Endothelial cell (in vitro differentiated cells): Measurements from ENCODE around the gene HIVEP3. TPM values are rescaled to one million over a fixed set of nuclear protein-coding genes. Genes with fewer than 3 reads are reported as not detected.

Source experiments
- DNase-seq: peaks from one replicate; pipeline ENCODE4 v3.0.0; 2021; ENCODE audit warnings: low spot score
- H3K27ac Mint-ChIP-seq: one replicate; pipeline ENCODE4 v1.8.0; 2021; ENCODE audit warnings: mixed read lengths, inconsistent platforms; ENCODE audit not compliant: unreplicated experiment
- H3K27me3 Mint-ChIP-seq: one replicate; pipeline ENCODE4 v1.8.0; 2021; ENCODE audit warnings: mild to moderate bottlenecking, moderate library complexity, mixed read lengths, inconsistent platforms; ENCODE audit not compliant: unreplicated experiment
- H3K36me3 Mint-ChIP-seq: one replicate; pipeline ENCODE4 v1.8.0; 2021; ENCODE audit warnings: mild to moderate bottlenecking, low read depth, mixed read lengths, inconsistent platforms; ENCODE audit not compliant: unreplicated experiment
- H3K4me1 Mint-ChIP-seq: one replicate; pipeline ENCODE4 v1.8.0; 2021; ENCODE audit warnings: mild to moderate bottlenecking, mixed read lengths, inconsistent platforms; ENCODE audit not compliant: unreplicated experiment
- H3K4me3 Mint-ChIP-seq: one replicate; pipeline ENCODE4 v1.8.0; 2021; ENCODE audit warnings: mild to moderate bottlenecking, mixed read lengths, inconsistent platforms; ENCODE audit not compliant: unreplicated experiment
- H3K9me3 Mint-ChIP-seq: one replicate; pipeline ENCODE4 v1.8.0; 2021; ENCODE audit warnings: mixed read lengths, inconsistent platforms; ENCODE audit not compliant: unreplicated experiment
- CTCF ChIP-seq: fragments of 200-600 bp; sonication (generic); IDR thresholded peaks from one replicate; pipeline ENCODE4 v1.5.0; 2021; ENCODE audit warnings: antibody characterized with exemption; ENCODE audit not compliant: unreplicated experiment
- total RNA-seq: library from RNA; stranded (reverse); fragmentation: NEBNext Ultra II Directional; extraction: Animal tissue kit (Norgen Biotek cat#: 25700); gene quantifications from one replicate; pipeline ENCODE4 v1.2.1, GENCODE V29; 2021; ENCODE audit not compliant: unreplicated experiment

The HIVEP3 gene
- total RNA-seq, 1 donor from 2014 or later = 8.9 TPM

DNA sequence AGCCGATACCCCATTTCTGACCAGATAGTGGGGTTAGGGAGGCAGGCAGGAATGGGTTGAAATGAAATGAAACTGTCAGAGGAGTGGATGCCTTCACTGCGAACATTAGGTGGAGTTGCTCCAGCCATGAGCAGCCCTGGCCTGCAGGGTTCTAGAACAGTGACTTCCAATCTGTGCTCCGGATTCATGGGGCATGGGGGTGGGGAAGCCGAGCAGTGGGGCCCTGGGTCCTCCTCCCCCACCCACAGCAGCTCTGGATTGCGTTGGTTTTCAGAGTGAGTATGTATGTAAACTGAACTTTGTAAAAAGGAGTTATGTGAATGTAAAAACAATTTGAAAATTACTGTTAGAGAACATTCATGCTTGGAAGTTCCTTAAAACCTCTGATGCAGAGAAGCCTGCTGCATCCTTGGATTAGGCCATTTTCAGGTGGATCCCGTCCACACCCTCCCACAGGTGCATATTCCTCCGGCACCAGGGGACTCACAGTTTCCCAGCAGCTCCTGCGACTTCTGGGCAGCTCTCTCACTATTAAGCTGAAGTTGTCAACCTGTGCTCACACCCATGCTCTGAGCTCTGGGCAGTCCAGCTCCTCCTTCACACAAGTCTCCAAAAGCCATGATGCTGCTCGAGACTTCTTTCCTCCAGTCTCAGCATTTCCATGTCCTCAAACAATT is 379.8 kb downstream of the HIVEP3 start:
- TF ChIP-seq CTCF = no peak
- Mint-ChIP-seq H3K36me3 (peaks cover 2% of the 10 kb centered on the region), H3K27me3 (peaks cover 4% of the 10 kb centered on the region), H3K27ac (no peak overlapping the region), H3K4me3 (no peak overlapping the region), H3K4me1 (no peaks in the 10 kb centered on the region), H3K9me3 (no peaks in the 10 kb centered on the region)
- no peak for DNase-seq

GRCh38 chr1:41537788-41538351 is 380.9 kb downstream of the HIVEP3 start:
- H3K36me3 Mint-ChIP-seq = peaks cover 7% of the 10 kb centered on the region
- no peaks in the 10 kb centered on the region for H3K4me1 Mint-ChIP-seq
- H3K27ac Mint-ChIP-seq = no peak overlapping the region
- DNase-seq = no peak
- H3K9me3 Mint-ChIP-seq = no peaks in the 10 kb centered on the region
- H3K27me3 Mint-ChIP-seq = peaks cover 8% of the 10 kb centered on the region
- TF ChIP-seq CTCF = no peak
- no peak overlapping the region for H3K4me3 Mint-ChIP-seq

GRCh38 chr1:41537251-41537650 is 381.5 kb downstream of the HIVEP3 start:
- H3K9me3 Mint-ChIP-seq = no peaks in the 10 kb centered on the region
- TF ChIP-seq CTCF = no peak
- H3K27me3 Mint-ChIP-seq = peaks cover 11% of the 10 kb centered on the region
- H3K4me1 Mint-ChIP-seq = no peaks in the 10 kb centered on the region
- peaks cover 13% of the 10 kb centered on the region for H3K36me3 Mint-ChIP-seq
- H3K4me3 Mint-ChIP-seq = no peak overlapping the region
- no peak for DNase-seq
- no peak overlapping the region for H3K27ac Mint-ChIP-seq

DNA sequence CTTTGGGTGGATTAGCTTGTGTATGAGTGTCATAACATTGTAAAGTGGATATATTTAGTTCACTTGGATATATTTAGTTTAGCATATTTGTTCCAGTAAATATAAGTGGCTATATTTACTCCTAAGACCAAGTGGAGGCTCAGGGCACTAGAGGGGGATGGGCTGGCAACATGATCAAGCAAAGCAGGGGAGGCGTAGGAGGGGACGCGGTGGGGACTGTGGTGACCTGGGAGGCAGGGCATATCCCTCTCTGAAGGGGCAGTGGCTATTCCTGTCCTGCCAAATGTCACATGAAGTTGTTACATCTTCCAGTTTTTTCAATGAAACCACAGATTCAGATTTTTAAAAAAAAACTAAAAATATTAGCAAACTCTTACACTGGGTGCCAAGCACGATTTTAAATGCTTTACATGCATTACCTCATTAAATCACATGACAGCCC is 382.3 kb downstream of the HIVEP3 start:
- DNase-seq = no peak
- H3K27me3 Mint-ChIP-seq = peaks cover 17% of the 10 kb centered on the region
- H3K9me3 Mint-ChIP-seq = no peaks in the 10 kb centered on the region
- H3K4me3 Mint-ChIP-seq = no peak overlapping the region
- H3K36me3 Mint-ChIP-seq = peaks cover 15% of the 10 kb centered on the region
- no peaks in the 10 kb centered on the region for H3K4me1 Mint-ChIP-seq
- H3K27ac Mint-ChIP-seq = no peak overlapping the region
- TF ChIP-seq CTCF = no peak

DNA sequence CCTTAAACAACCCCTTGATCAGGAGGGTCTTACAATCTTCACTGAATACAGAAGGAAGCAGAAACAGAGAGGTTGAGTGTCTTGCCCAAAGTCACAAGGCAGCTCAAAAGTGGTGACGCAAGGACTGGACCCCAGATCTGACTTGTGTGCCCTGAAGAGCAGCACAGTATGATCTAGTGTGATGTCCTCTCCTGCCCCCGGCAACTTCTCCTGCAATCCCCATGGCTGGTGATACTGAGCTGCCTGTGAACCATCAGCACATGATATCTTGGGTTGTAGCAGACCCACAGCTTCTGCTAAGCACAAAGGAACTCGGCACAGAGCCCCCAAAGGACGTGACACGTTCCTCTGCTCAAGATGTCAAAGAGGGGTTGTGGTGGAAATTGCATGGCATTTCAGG is 383.0 kb downstream of the HIVEP3 start:
- no peak for TF ChIP-seq CTCF
- no peaks in the 10 kb centered on the region for H3K9me3 Mint-ChIP-seq
- H3K36me3 Mint-ChIP-seq = peaks cover 19% of the 10 kb centered on the region
- H3K4me1 Mint-ChIP-seq = no peaks in the 10 kb centered on the region
- no peak overlapping the region for H3K4me3 Mint-ChIP-seq
- H3K27ac Mint-ChIP-seq = no peak overlapping the region
- DNase-seq = no peak
- H3K27me3 Mint-ChIP-seq = peaks cover 17% of the 10 kb centered on the region
